ENCODE measurements around the gene FGF14. TPM values are rescaled to one million over a fixed set of nuclear protein-coding genes. Genes with fewer than 3 reads are reported as not detected.

FGF14 gene
- total RNA-seq, 2 donors from 2014 or later: not detected

DNA sequence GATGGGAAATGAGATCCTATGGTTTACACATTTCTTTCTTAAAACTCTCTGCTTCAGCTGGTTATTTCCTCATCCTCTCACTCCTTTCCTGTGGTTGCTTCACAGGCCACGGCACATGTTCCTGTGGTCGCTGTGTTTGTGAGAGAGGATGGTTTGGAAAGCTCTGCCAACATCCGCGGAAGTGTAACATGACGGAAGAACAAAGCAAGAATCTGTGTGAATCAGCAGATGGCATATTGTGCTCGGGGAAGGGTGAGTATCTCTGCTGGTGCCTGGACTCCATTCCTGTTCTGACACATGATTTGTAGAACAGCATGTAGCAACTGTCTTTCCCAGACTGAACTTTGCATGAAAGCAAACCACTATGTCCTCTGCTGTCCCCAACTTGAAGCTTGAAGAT lies 695.2 kb downstream of the FGF14 start:
- peaks cover 8 to 10% of the 10 kb centered on the region in 2 donors for H3K4me1 Mint-ChIP-seq (ENCODE audit: low read depth in 2 of 2)

GRCh38 chr13:101703838-101704237 lies 698.0 kb downstream of the FGF14 start:
- H3K4me1 Mint-ChIP-seq (ENCODE audit: low read depth in 2 of 2): peaks cover 8 to 10% of the 10 kb centered on the region in 2 donors
- no peak for ATAC-seq
- H3K4me3 Mint-ChIP-seq: no peak overlapping the region

More for the DNA sequence above, 695.2 kb downstream of the FGF14 start:
- no peaks in the 10 kb centered on the region for H3K36me3 Mint-ChIP-seq
- H3K4me3 Mint-ChIP-seq: no peak overlapping the region
- peak; percentile 77 to 82 for ATAC-seq
- H3K27me3 Mint-ChIP-seq: peaks cover 4 to 16% of the 10 kb centered on the region in 2 donors
- H3K9me3 Mint-ChIP-seq: no peaks in the 10 kb centered on the region
- no peak for DNase-seq (ENCODE audit: low spot score)
- peak overlapping the region; percentile 8 to 10 for H3K27ac Mint-ChIP-seq

GRCh38 chr13:101703081-101703480 lies 698.8 kb downstream of the FGF14 start:
- Mint-ChIP-seq H3K36me3 (no peaks in the 10 kb centered on the region), H3K9me3 (no peaks in the 10 kb centered on the region), H3K4me3 (no peak overlapping the region), H3K27ac (no peak overlapping the region), H3K27me3 (peaks cover 0 to 16% of the 10 kb centered on the region in 2 donors), H3K4me1 (ENCODE audit: low read depth in 2 of 2) (peaks cover 8% of the 10 kb centered on the region in 2 donors)
- DNase-seq (ENCODE audit: low spot score) (no peak), ATAC-seq (no peak)

More at GRCh38 chr13:101703838-101704237, 698.0 kb downstream of the FGF14 start:
- H3K9me3 Mint-ChIP-seq: no peaks in the 10 kb centered on the region
- H3K27ac Mint-ChIP-seq: no peak overlapping the region
- H3K27me3 Mint-ChIP-seq: peaks cover 0 to 16% of the 10 kb centered on the region in 2 donors
- no peaks in the 10 kb centered on the region for H3K36me3 Mint-ChIP-seq
- no peak for DNase-seq (ENCODE audit: low spot score)

GRCh38 chr13:101700598-101700997 lies 701.2 kb downstream of the FGF14 start:
- no peaks in the 10 kb centered on the region for H3K9me3 Mint-ChIP-seq
- ATAC-seq: no peak

GRCh38 chr13:101698400-101698799 lies 703.4 kb downstream of the FGF14 start:
- Mint-ChIP-seq H3K9me3 (no peaks in the 10 kb centered on the region), H3K27ac (no peak overlapping the region), H3K4me1 (ENCODE audit: low read depth in 2 of 2) (no peaks in the 10 kb centered on the region), H3K36me3 (no peaks in the 10 kb centered on the region), H3K27me3 (peaks cover 0 to 8% of the 10 kb centered on the region in 2 donors), H3K4me3 (no peak overlapping the region)
- DNase-seq (ENCODE audit: low spot score) (no peak), ATAC-seq (no peak)

More at GRCh38 chr13:101700598-101700997, 701.2 kb downstream of the FGF14 start:
- no peak overlapping the region for H3K27ac Mint-ChIP-seq
- H3K4me1 Mint-ChIP-seq (ENCODE audit: low read depth in 2 of 2): no peaks in the 10 kb centered on the region
- no peak overlapping the region for H3K4me3 Mint-ChIP-seq
- H3K36me3 Mint-ChIP-seq: no peaks in the 10 kb centered on the region
- DNase-seq (ENCODE audit: low spot score): no peak
- peaks cover 0 to 16% of the 10 kb centered on the region in 2 donors for H3K27me3 Mint-ChIP-seq

DNA sequence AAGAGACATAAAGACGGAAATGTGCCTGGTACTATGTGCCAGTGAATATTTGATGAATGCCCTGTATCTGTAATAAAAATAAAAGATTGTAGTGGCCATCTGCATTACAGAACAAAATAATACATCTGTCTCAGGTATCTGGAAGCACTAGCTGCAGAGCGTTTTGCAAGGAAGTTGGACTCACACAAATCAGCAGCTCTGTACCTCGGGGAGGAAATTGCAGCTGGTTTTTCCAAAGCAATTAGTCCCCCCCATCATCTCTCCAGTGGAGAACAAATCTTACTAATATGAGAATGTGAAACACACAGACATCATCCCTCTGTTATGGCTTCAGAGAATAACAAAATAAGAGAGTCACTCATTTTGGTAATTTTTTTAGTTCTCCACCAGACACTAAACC lies 704.1 kb downstream of the FGF14 start:
- no peak overlapping the region for H3K27ac Mint-ChIP-seq
- H3K4me3 Mint-ChIP-seq: no peak overlapping the region
- ATAC-seq (no peak), DNase-seq (ENCODE audit: low spot score) (no peak)
- H3K36me3 Mint-ChIP-seq: no peaks in the 10 kb centered on the region
- peaks cover 0 to 1% of the 10 kb centered on the region in 2 donors for H3K27me3 Mint-ChIP-seq
- H3K4me1 Mint-ChIP-seq (ENCODE audit: low read depth in 2 of 2): no peaks in the 10 kb centered on the region
- H3K9me3 Mint-ChIP-seq: no peaks in the 10 kb centered on the region

DNA sequence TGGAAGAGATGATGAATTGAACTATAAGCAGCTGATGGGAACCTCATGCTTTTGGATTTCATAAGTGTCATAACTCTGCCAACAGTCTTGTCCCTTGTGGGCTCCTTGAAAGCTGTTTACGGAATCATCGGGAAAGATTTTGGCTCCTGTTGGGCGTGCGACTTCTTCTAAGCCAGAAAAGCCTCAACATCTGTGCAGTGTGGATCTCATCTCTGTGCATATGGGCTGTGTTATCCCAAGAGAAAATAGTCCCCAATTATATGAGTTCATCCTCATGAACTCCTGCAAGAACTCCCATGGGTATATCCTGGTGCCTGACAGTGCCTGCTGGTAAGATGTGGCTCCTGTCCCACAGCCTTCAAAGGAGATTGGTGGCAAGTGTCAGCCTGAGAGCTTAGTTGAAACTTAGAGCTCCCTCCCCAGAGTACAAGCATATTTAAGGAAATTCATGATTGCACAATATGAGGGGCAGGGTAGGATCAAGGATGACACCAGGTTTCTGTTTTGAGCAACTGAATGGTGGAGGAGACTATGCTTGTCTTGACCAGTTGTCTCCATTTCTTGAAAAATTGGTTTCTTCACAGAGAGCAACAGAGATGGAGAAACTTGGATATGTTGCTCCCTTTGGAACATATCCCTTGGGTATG lies 705.9 kb downstream of the FGF14 start:
- Mint-ChIP-seq H3K9me3 (no peaks in the 10 kb centered on the region), H3K4me3 (no peak overlapping the region), H3K36me3 (no peaks in the 10 kb centered on the region), H3K27me3 (no peaks in the 10 kb centered on the region), H3K4me1 (ENCODE audit: low read depth in 2 of 2) (no peaks in the 10 kb centered on the region), H3K27ac (no peak overlapping the region)
- DNase-seq (ENCODE audit: low spot score) (no peak), ATAC-seq (peak in 1 of 2 donors; percentile 24)

DNA sequence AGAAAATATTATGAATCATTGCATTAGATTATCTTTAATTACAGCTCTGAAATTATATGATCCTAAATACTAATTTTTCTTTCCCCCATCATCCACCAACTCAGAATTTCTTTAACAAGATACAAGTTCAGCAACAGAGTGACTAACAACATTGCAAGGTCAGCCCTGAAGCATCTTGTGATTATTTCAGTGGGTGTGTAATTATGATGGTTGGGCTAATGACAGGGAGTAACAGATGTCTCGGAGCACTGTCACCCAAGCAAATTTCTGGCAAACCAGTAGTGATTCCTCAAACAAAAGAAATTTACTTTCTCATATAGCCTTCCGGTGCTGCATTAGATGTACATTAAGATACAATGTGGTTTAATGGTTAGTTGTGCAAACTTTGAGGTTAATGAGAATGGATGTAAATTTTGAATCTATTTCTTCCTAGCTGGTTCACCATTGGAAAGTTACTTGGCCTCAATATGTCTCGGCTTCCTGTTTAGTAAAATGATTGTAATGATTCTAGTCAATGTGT lies 710.4 kb downstream of the FGF14 start:
- peaks cover 0 to 8% of the 10 kb centered on the region in 2 donors for H3K27me3 Mint-ChIP-seq
- no peak overlapping the region for H3K4me3 Mint-ChIP-seq
- peaks cover 2% of the 10 kb centered on the region for H3K9me3 Mint-ChIP-seq
- no peaks in the 10 kb centered on the region for H3K4me1 Mint-ChIP-seq (ENCODE audit: low read depth in 2 of 2)
- no peak for DNase-seq (ENCODE audit: low spot score)
- H3K36me3 Mint-ChIP-seq: no peaks in the 10 kb centered on the region
- no peak overlapping the region for H3K27ac Mint-ChIP-seq
- ATAC-seq: no peak

DNA sequence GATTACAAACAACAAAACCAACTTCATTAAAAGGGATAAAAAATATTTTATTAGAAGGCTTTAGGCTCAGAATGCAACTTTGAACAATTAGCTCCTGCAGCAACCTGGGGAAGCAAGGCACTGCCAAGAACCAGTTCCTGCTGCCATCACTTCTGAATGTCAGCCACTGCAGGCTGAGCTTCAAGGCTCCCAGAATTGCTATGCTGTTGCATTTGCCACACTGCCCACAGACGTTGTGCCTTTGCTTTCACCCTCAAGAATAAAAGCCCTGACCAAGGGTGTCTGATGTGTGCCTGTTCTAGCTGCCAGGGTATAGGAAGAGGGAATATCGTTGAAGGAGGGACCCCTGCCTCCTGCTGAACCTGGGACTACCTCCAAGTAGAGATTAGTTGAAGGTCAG lies 711.0 kb downstream of the FGF14 start:
- Mint-ChIP-seq H3K4me3 (no peak overlapping the region), H3K4me1 (ENCODE audit: low read depth in 2 of 2) (no peaks in the 10 kb centered on the region), H3K36me3 (no peaks in the 10 kb centered on the region), H3K9me3 (peaks cover 2% of the 10 kb centered on the region), H3K27me3 (peaks cover 0 to 8% of the 10 kb centered on the region in 2 donors), H3K27ac (no peak overlapping the region)
- ATAC-seq (no peak), DNase-seq (ENCODE audit: low spot score) (no peak)

DNA sequence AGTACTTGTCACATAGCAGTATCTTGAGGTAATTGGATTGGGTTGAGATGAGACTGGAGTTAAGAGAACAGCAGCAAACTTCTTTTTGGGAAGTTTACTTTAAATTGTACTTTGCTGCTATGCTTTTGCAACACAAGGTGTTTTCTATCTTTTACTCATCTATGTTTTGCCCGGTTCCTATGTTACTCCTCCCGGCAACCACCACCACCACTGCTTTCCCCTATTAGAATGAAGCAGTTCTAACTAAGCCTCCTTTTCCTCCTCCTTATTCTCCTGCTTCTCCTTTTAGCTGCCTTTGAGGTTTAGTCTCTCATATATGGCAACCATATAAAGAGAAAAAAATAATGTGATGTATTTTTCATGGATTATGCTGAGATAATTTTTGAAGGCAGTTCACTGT lies 715.8 kb downstream of the FGF14 start:
- H3K4me1 Mint-ChIP-seq (ENCODE audit: low read depth in 2 of 2): no peaks in the 10 kb centered on the region
- no peak for ATAC-seq
- peaks cover 7% of the 10 kb centered on the region for H3K9me3 Mint-ChIP-seq
- no peak overlapping the region for H3K4me3 Mint-ChIP-seq
- H3K27ac Mint-ChIP-seq: no peak overlapping the region
- H3K36me3 Mint-ChIP-seq: no peaks in the 10 kb centered on the region
- DNase-seq (ENCODE audit: low spot score): no peak
- peaks cover 0 to 25% of the 10 kb centered on the region in 2 donors for H3K27me3 Mint-ChIP-seq

GRCh38 chr13:101681834-101682233 lies 720.0 kb downstream of the FGF14 start:
- H3K36me3 Mint-ChIP-seq: no peaks in the 10 kb centered on the region
- H3K9me3 Mint-ChIP-seq: peaks cover 5% of the 10 kb centered on the region
- H3K27me3 Mint-ChIP-seq: peaks cover 0 to 20% of the 10 kb centered on the region in 2 donors
- no peak overlapping the region for H3K27ac Mint-ChIP-seq
- no peaks in the 10 kb centered on the region for H3K4me1 Mint-ChIP-seq (ENCODE audit: low read depth in 2 of 2)
- ATAC-seq (no peak), DNase-seq (ENCODE audit: low spot score) (no peak)
- H3K4me3 Mint-ChIP-seq: no peak overlapping the region

DNA sequence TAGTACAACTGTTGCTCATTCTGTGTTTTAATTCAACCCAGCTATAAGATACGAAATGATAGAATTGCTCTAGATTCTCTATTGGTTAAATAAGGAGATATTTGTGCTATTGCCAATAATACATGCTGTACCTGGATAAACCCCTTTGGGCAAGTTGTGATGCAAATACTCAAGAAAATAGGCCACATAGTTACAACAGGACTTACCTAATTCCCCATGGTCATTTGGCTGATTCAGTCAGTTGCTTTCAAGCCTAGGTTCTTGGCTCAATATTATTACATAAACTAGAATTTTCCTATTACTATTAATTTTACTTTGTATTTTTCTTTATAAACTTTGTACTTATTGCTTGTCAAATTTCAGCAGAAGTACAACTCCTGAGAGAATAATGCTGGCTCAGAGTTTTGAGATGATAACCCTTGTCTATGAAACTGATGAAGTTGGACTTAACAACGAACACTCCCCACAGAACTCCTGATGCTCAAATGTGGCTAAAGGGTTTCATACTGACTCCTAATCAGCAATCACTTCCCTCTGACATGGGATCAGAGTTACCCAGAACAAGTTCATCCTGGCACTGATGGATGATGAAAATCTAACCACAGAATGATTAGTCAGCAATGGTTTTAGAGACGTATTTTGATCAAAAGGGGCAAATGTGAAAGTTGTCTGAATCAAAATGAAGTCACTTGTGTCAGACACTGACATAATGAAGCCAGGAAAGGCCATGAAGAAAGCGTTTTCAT lies 728.3 kb downstream of the FGF14 start:
- Mint-ChIP-seq H3K4me1 (ENCODE audit: low read depth in 2 of 2) (no peaks in the 10 kb centered on the region), H3K36me3 (no peaks in the 10 kb centered on the region), H3K27ac (no peak overlapping the region), H3K27me3 (peaks cover 0 to 5% of the 10 kb centered on the region in 2 donors), H3K4me3 (no peak overlapping the region), H3K9me3 (peaks cover 7% of the 10 kb centered on the region)
- DNase-seq (ENCODE audit: low spot score) (no peak), ATAC-seq (no peak)

DNA sequence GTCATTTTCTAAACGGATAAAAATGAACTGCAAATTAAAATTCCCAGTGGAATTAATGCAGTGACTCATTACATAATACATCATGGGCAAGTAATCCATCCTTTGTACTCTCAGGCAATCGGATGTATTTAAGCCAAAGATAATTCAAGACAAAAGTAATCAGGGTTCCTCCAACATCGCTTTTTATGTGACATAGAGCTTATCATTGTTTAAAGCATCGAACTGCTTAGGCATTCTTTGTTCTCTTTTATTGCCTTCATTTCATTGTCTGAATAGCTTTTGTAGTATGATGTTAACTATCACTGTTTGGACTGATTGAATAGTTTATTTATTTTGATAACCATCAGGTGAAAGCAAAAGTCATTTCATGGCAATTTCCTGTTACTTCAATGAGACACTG lies 740.0 kb downstream of the FGF14 start:
- Mint-ChIP-seq H3K9me3 (peaks cover 3% of the 10 kb centered on the region), H3K4me3 (no peak overlapping the region), H3K36me3 (no peaks in the 10 kb centered on the region), H3K4me1 (ENCODE audit: low read depth in 2 of 2) (no peaks in the 10 kb centered on the region), H3K27me3 (peaks cover 3 to 6% of the 10 kb centered on the region in 2 donors), H3K27ac (no peak overlapping the region)
- no peak for ATAC-seq
- no peak for DNase-seq (ENCODE audit: low spot score)

Measured in natural killer cell treated with Interleukin-12 subunit alpha and Interleukin-12 subunit beta and Interleukin-15 and Interleukin-18, amount 100 ng/mL, for 72 hours (primary cell).